HG03342 (cell line): Measurements from ENCODE around the gene SYNGR1.
"Not testable (repeated sequence)": the region's sequence is repeated elsewhere in the genome, so short reads cannot be mapped to it uniquely, and the experiment has no call there.

Source experiments
- ATAC-seq: cut with Tn5 transposase; IDR thresholded peaks from one replicate; pipeline ENCODE4 v1.9.1; 2021; ENCODE audit warnings: mild to moderate bottlenecking, moderate library complexity; ENCODE audit not compliant: unreplicated experiment

SYNGR1 gene

GRCh38 chr22:39396797-39397195 lies 47.0 kb downstream of the SYNGR1 start:
- ATAC-seq, result no peak

GRCh38 chr22:39401301-39401631 lies 51.5 kb downstream of the SYNGR1 start:
- ATAC-seq, result no peak

GRCh38 chr22:39405346-39406085 lies 55.7 kb downstream of the SYNGR1 start:
- no peak for ATAC-seq

GRCh38 chr22:39408173-39408572 lies 58.4 kb downstream of the SYNGR1 start:
- no peak for ATAC-seq

GRCh38 chr22:39408807-39409206 lies 59.0 kb downstream of the SYNGR1 start:
- no peak for ATAC-seq

- no peak for ATAC-seq
Measured at GRCh38 chr22:39409516-39410029, 59.8 kb downstream of the SYNGR1 start.

- ATAC-seq, result no peak
Measured at GRCh38 chr22:39410264-39410663, 60.5 kb downstream of the SYNGR1 start.

- ATAC-seq, result not testable (repeated sequence)
Measured at GRCh38 chr22:39411828-39412365, 62.1 kb downstream of the SYNGR1 start.

GRCh38 chr22:39413204-39413603 lies 63.4 kb downstream of the SYNGR1 start:
- ATAC-seq, result not testable (repeated sequence)

GRCh38 chr22:39414377-39414776 lies 64.6 kb downstream of the SYNGR1 start:
- no peak for ATAC-seq

GRCh38 chr22:39414886-39415285 lies 65.1 kb downstream of the SYNGR1 start:
- no peak for ATAC-seq

- no peak for ATAC-seq
Measured at GRCh38 chr22:39415506-39415905, 65.7 kb downstream of the SYNGR1 start.

GRCh38 chr22:39416319-39416718 lies 66.5 kb downstream of the SYNGR1 start:
- ATAC-seq, result no peak

- no peak for ATAC-seq
Measured at GRCh38 chr22:39417641-39418040, 67.8 kb downstream of the SYNGR1 start.

- ATAC-seq, result no peak
Measured at GRCh38 chr22:39418696-39419095, 68.9 kb downstream of the SYNGR1 start.

GRCh38 chr22:39419096-39419495 lies 69.3 kb downstream of the SYNGR1 start:
- ATAC-seq, result no peak

GRCh38 chr22:39419911-39420310 lies 70.1 kb downstream of the SYNGR1 start:
- ATAC-seq, result no peak

GRCh38 chr22:39421691-39422090 lies 71.9 kb downstream of the SYNGR1 start:
- no peak for ATAC-seq

GRCh38 chr22:39422101-39422500 lies 72.3 kb downstream of the SYNGR1 start:
- no peak for ATAC-seq

- ATAC-seq, result no peak
Measured at GRCh38 chr22:39422721-39423120, 72.9 kb downstream of the SYNGR1 start.

GRCh38 chr22:39423976-39424375 lies 74.2 kb downstream of the SYNGR1 start:
- no peak for ATAC-seq

- ATAC-seq, result no peak
Measured at GRCh38 chr22:39426380-39427043, 76.7 kb downstream of the SYNGR1 start.
